GM12874 (cell line): ENCODE measurements around the gene SLC11A1.

Source experiments
- CTCF ChIP-seq: IDR thresholded peaks from 2 replicates; pipeline ENCODE4 v1.5.1; 2011; ENCODE audit warnings: low read depth, mild to moderate bottlenecking, control low read depth, low read length, moderate library complexity; ENCODE audit not compliant: insufficient read depth

The SLC11A1 gene

GRCh38 chr2:218343591-218343990 is 38.5 kb upstream of the SLC11A1 start:
- TF ChIP-seq CTCF, result no peak

- TF ChIP-seq CTCF, result no peak
Measured at GRCh38 chr2:218344090-218344754, 37.9 kb upstream of the SLC11A1 start.

GRCh38 chr2:218344755-218345417 is 37.2 kb upstream of the SLC11A1 start:
- TF ChIP-seq CTCF, result no peak

GRCh38 chr2:218345491-218346236 is 36.4 kb upstream of the SLC11A1 start:
- TF ChIP-seq CTCF, result no peak

- TF ChIP-seq CTCF, result no peak
Measured at GRCh38 chr2:218347172-218347571, 34.9 kb upstream of the SLC11A1 start.

GRCh38 chr2:218354045-218354444 is 28.0 kb upstream of the SLC11A1 start:
- no peak for TF ChIP-seq CTCF

GRCh38 chr2:218354850-218355443 is 27.1 kb upstream of the SLC11A1 start:
- no peak for TF ChIP-seq CTCF
